ENCODE results near the gene CEMIP. TPM values are rescaled to one million over a fixed set of nuclear protein-coding genes. Genes with fewer than 3 reads are reported as not detected.

The CEMIP gene
- total and polyA plus RNA-seq, 2 of the 8 experiments (the other 6 are each of a cell fraction or from before 2014, with no cell fraction given), result 0.11 to 0.60 TPM

DNA sequence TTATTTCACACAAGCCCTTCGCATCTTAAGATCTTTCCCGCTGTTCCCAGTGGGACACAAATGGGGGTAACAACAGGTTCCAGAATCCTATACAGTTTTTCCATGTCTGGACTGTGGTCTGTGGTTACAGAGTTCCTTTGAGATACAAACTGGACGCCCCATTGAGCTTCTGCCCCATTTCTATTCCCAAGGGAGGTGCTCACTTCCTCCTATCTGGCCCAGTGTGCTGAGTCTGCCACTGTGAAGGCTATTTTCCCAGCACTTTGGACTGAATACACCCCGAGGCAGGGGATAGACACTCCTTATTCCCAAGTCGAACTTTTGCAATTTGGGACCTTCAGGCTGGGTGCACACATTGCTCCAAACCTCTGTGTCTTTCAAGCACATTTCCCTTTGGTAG, 166.4 kb downstream of the CEMIP start (continued):
- TF ChIP-seq, protein P1, sequence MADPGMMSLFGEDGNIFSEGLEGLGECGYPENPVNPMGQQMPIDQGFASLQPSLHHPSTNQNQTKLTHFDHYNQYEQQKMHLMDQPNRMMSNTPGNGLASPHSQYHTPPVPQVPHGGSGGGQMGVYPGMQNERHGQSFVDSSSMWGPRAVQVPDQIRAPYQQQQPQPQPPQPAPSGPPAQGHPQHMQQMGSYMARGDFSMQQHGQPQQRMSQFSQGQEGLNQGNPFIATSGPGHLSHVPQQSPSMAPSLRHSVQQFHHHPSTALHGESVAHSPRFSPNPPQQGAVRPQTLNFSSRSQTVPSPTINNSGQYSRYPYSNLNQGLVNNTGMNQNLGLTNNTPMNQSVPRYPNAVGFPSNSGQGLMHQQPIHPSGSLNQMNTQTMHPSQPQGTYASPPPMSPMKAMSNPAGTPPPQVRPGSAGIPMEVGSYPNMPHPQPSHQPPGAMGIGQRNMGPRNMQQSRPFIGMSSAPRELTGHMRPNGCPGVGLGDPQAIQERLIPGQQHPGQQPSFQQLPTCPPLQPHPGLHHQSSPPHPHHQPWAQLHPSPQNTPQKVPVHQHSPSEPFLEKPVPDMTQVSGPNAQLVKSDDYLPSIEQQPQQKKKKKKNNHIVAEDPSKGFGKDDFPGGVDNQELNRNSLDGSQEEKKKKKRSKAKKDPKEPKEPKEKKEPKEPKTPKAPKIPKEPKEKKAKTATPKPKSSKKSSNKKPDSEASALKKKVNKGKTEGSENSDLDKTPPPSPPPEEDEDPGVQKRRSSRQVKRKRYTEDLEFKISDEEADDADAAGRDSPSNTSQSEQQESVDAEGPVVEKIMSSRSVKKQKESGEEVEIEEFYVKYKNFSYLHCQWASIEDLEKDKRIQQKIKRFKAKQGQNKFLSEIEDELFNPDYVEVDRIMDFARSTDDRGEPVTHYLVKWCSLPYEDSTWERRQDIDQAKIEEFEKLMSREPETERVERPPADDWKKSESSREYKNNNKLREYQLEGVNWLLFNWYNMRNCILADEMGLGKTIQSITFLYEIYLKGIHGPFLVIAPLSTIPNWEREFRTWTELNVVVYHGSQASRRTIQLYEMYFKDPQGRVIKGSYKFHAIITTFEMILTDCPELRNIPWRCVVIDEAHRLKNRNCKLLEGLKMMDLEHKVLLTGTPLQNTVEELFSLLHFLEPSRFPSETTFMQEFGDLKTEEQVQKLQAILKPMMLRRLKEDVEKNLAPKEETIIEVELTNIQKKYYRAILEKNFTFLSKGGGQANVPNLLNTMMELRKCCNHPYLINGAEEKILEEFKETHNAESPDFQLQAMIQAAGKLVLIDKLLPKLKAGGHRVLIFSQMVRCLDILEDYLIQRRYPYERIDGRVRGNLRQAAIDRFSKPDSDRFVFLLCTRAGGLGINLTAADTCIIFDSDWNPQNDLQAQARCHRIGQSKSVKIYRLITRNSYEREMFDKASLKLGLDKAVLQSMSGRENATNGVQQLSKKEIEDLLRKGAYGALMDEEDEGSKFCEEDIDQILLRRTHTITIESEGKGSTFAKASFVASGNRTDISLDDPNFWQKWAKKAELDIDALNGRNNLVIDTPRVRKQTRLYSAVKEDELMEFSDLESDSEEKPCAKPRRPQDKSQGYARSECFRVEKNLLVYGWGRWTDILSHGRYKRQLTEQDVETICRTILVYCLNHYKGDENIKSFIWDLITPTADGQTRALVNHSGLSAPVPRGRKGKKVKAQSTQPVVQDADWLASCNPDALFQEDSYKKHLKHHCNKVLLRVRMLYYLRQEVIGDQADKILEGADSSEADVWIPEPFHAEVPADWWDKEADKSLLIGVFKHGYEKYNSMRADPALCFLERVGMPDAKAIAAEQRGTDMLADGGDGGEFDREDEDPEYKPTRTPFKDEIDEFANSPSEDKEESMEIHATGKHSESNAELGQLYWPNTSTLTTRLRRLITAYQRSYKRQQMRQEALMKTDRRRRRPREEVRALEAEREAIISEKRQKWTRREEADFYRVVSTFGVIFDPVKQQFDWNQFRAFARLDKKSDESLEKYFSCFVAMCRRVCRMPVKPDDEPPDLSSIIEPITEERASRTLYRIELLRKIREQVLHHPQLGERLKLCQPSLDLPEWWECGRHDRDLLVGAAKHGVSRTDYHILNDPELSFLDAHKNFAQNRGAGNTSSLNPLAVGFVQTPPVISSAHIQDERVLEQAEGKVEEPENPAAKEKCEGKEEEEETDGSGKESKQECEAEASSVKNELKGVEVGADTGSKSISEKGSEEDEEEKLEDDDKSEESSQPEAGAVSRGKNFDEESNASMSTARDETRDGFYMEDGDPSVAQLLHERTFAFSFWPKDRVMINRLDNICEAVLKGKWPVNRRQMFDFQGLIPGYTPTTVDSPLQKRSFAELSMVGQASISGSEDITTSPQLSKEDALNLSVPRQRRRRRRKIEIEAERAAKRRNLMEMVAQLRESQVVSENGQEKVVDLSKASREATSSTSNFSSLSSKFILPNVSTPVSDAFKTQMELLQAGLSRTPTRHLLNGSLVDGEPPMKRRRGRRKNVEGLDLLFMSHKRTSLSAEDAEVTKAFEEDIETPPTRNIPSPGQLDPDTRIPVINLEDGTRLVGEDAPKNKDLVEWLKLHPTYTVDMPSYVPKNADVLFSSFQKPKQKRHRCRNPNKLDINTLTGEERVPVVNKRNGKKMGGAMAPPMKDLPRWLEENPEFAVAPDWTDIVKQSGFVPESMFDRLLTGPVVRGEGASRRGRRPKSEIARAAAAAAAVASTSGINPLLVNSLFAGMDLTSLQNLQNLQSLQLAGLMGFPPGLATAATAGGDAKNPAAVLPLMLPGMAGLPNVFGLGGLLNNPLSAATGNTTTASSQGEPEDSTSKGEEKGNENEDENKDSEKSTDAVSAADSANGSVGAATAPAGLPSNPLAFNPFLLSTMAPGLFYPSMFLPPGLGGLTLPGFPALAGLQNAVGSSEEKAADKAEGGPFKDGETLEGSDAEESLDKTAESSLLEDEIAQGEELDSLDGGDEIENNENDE (IDR thresholded peaks at IDR 0.05; ENCODE audit: insufficient replicate concordance, low read length), result no peak
- TF ChIP-seq YY1 (IDR thresholded peaks at IDR 0.05; ENCODE audit: low read depth, low read length), result no peak
- no peak for TF ChIP-seq JUND (IDR thresholded peaks at IDR 0.05; ENCODE audit: low read length)
- TF ChIP-seq EZH2 (IDR thresholded peaks at IDR 0.05; ENCODE audit: low read depth, low read length, severe bottlenecking), result no peak
- no peak for TF ChIP-seq POLR2A (IDR thresholded peaks at IDR 0.05; ENCODE audit: control extremely low read depth in 1 of 2, low read depth in 2 of 2, low read length in 2 of 2)
- no peak for TF ChIP-seq SUZ12 (IDR thresholded peaks at IDR 0.05; ENCODE audit: low read length)
